22Rv1 (cell line): ENCODE measurements around the gene FAM229A.

Source experiments
- CTCF ChIP-seq: fragments of 450-650 bp; IDR thresholded peaks from 2 replicates; pipeline ENCODE4 v1.5.1; 2017; ENCODE audit warnings: mild to moderate bottlenecking
- ZFX ChIP-seq: fragments of 450-650 bp; IDR thresholded peaks from 2 replicates; pipeline ENCODE4 v1.6.1; 2017; ENCODE audit warnings: antibody characterized with exemption, borderline replicate concordance

DNA sequence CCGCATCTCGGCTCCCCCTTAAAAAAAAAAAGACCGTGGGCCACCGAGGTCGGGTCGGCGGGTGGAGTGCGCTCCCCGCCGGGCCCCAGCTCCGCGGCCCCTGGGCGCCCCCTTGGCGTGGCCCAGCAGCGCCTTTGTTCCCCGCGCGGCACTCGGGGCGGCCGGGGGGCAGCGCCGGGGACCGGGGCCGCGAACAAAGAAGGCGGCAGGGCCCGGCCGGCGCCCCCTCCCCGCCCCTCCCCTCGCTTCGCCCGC lies 26.8 kb downstream of the FAM229A start:
- TF ChIP-seq CTCF: no peak; the same call in 1 of the 2 replicates
- no peak for TF ChIP-seq ZFX
